ENCODE measurements around the gene CDH11. TPM values are rescaled to one million over a fixed set of nuclear protein-coding genes. Genes with fewer than 3 reads are reported as not detected.

Gene CDH11
- total and polyA plus RNA-seq, 2 experiments from 2014 or later, result 3.5 to 19.6 TPM

GRCh38 chr16:65097296-65097695, 24.6 kb downstream of the CDH11 start:
- H3K9me2 ChIP-seq (ENCODE audit: insufficient read depth), result peaks cover 27% of the 10 kb centered on the region
- no peaks in the 10 kb centered on the region for H3K4me1 Mint-ChIP-seq
- H3K27ac Mint-ChIP-seq, result no peak overlapping the region
- H3K79me2 ChIP-seq (replicated peaks; ENCODE audit: insufficient read depth), result no peaks in the 10 kb centered on the region
- ATAC-seq, result no peak
- H3K36me3 Mint-ChIP-seq (ENCODE audit: low read depth), result no peaks in the 10 kb centered on the region
- no peaks in the 10 kb centered on the region for H3K27me3 ChIP-seq (ENCODE audit: insufficient read depth)
- peaks cover 1% of the 10 kb centered on the region for H3K27me3 Mint-ChIP-seq (ENCODE audit: insufficient read depth, low read depth, poor library complexity)
- no peak overlapping the region for H3K4me2 ChIP-seq
- H3K4me3 Mint-ChIP-seq, result no peak overlapping the region
- DNase-seq (ENCODE audit: low spot score), result no peak
- TF ChIP-seq EZH2 (IDR thresholded peaks at IDR 0.05; ENCODE audit: low read depth, unreplicated experiment) (no peak), POLR2AphosphoS5 (IDR thresholded peaks at IDR 0.05; ENCODE audit: low read depth) (no peak), STAT1 (IDR thresholded peaks at IDR 0.05; ENCODE audit: unreplicated experiment) (no peak), ZNF331 (CRISPR knock-in tag; IDR thresholded peaks at IDR 0.05; ENCODE audit: low read depth) (no peak), ZNF462 (CRISPR knock-in tag; IDR thresholded peaks at IDR 0.05) (no peak), JUNB (IDR thresholded peaks at IDR 0.05; ENCODE audit: unreplicated experiment) (no peak), EZH2phosphoT487 (IDR thresholded peaks at IDR 0.05; ENCODE audit: unreplicated experiment) (no peak)
- TF ChIP-seq, protein P1, sequence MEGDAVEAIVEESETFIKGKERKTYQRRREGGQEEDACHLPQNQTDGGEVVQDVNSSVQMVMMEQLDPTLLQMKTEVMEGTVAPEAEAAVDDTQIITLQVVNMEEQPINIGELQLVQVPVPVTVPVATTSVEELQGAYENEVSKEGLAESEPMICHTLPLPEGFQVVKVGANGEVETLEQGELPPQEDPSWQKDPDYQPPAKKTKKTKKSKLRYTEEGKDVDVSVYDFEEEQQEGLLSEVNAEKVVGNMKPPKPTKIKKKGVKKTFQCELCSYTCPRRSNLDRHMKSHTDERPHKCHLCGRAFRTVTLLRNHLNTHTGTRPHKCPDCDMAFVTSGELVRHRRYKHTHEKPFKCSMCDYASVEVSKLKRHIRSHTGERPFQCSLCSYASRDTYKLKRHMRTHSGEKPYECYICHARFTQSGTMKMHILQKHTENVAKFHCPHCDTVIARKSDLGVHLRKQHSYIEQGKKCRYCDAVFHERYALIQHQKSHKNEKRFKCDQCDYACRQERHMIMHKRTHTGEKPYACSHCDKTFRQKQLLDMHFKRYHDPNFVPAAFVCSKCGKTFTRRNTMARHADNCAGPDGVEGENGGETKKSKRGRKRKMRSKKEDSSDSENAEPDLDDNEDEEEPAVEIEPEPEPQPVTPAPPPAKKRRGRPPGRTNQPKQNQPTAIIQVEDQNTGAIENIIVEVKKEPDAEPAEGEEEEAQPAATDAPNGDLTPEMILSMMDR (conservative IDR thresholded peaks at IDR 0.05; ENCODE audit: low read depth in 2 of 2), result no peak
- H3K4me3 ChIP-seq, result no peak overlapping the region
- H4K20me1 ChIP-seq (replicated peaks; ENCODE audit: insufficient read depth), result no peaks in the 10 kb centered on the region
- H3K9me3 Mint-ChIP-seq, result peaks cover 3% of the 10 kb centered on the region; the same call in 1 of the 3 replicates
- H3K4me1 ChIP-seq (ENCODE audit: insufficient read depth), result no peaks in the 10 kb centered on the region
- no peaks in the 10 kb centered on the region for H3F3A ChIP-seq (replicated peaks; ENCODE audit: low read depth)
- no peaks in the 10 kb centered on the region for H3K36me3 ChIP-seq (ENCODE audit: insufficient read depth)
- H2AFZ ChIP-seq, result no peak overlapping the region
- no peak overlapping the region for H3K27ac ChIP-seq (ENCODE audit: low read depth)
